Measurements from ENCODE around the gene HIVEP1.
A peak's percentile ranks its signal among the peaks of the same experiment; 100 is the strongest.
"Not testable (repeated sequence)": the region's sequence is repeated elsewhere in the genome, so short reads cannot be mapped to it uniquely, and the experiment has no call there.

The HIVEP1 gene

DNA sequence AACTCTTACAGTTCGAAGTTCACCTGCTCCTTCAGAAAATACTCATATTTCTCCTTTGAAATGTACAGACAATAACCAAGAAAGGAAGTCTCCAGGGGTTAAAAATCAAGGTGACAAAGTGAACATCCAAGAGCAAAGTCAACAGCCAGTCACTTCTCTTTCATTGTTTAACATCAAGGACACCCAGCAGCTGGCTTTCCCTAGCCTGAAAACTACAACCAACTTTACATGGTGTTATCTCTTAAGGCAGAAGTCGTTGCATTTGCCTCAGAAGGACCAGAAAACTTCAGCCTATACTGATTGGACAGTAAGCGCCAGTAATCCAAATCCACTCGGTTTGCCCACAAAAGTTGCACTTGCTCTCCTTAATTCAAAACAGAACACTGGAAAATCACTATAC, 113.3 kb downstream of the HIVEP1 start:
- DNase-seq = no peak

DNA sequence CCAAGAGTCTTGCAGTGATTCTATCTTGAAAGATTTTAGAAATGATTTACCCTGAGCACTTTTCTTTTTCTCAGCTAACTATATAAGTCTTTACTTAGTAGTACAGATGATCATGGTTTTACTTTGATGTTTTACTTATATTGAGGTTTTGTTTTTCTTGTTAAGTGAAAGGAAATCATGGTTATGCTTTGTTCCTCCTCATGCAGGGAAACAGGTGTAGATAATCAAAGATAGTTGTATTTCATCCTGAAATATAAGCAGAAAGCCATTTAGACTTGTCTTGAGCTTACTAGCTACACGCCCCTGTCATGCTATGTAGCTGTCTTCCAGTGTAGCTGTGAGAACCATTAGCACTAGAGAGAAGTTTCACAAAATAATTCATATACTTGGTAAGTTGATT, 113.9 kb downstream of the HIVEP1 start:
- no peak for DNase-seq

DNA sequence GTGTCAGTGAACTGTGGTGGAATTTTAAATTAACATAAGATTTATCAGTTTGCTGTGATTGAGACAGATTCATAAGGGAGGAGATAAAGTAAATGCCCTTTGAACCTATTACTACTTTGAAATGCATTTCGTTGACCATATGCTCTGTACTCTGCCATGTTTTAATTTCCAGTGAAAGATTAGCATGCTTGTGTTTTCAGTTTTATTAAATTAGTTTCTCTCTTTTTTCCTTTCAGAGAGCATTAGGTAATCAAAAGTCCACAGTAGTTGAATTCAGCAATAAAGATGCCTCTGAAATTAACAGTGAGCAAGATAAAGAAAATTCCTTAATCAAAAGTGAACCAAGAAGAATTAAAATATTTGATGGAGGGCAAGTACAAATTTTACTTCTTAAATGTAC, 117.4 kb downstream of the HIVEP1 start:
- no peak for DNase-seq

DNA sequence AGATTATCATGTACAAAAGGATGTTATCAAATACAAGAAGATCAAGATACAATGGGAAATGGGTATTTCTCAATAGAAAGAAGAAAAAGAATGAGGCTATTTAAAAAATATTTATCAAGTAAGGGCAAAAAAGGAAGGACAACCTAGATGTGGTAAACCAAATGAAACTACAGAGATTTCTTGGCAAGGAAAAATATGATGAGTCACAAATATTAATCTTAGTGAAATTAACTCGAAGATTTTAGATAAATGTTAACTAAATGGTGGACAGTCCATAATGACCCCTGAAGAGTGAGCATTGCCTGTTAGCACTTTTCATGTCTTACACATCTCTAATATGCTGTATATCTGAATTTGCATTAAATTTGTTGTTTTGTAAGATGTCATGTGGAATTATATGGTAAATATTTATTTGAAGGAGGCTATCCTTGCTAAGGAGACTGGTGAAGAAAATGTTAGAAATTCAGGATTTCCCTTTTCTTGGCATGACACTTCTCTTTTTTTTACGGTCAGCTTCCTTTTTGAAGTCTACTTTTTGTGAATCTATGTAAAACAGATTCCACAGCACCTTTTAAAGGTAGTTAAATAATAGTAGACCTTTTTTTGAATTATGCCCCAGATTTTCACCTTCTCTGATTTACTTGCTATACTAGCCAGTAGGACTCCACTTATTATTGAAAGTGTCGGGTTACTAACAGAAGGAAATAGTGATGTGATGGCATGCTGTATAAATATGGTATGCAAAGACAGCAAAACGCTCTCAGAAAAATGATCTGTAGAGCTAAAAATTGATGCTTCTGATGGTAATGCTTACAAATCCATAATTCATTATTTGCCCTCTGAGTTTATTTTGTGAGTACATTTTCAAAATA, 120.5 kb downstream of the HIVEP1 start:
- DNase-seq = peak; percentile 12 to 48

DNA sequence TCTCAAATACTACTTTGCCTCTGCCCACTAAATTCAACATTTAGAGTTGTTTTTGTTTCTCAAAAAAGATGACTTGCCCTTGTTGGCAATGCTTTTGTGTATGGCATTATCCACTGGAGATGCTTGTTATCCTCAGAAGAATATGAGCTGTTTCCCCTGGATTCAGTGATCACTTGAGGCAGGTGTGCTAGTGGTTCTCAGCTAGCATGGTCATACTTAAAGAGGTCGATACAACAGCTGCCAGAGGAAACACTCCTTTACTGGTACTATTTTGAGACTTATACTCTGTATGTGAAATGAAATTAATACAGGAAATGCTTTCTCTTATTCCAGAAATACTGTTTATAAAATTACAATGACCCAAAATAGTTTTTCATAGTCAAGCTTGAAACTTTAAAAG, 122.5 kb downstream of the HIVEP1 start:
- no peak for DNase-seq

DNA sequence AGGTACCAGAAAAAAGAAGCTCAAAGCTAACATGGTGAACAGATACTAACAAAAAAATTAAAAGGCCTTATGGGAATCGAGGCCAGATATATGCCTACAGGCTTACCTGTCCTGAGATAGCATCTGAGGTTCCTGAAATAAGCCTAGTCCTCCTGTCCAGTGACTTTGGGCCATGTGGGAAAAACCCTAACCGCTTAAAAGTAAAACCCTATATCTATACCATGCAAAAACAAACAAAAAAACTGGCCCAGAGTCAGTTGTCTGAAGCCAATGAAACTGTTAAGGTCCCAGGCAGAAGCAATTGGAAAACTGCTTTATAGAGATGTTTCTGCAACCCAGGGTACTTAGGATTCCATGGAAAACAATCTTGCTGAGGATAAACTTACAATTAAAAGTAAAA, 122.9 kb downstream of the HIVEP1 start:
- no peak for DNase-seq

DNA sequence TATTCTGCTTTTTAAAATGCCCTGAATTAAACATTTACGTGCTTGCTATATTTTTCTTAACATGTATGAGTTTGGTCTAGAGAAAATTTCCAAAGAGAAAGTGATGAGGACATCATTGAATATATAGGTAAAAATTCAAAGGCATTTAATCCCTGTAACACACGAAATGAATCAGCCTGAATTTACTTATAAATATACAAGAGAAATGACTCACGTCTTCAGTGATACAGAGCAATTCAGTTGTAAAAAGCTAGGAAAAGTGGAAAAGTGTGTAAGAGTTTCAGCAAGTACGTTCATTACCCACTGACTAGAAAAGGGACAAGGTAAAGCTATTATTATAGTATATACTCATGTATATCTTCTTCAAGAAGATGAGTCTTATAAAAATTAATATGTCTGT, 124.8 kb downstream of the HIVEP1 start:
- DNase-seq = no peak

DNA sequence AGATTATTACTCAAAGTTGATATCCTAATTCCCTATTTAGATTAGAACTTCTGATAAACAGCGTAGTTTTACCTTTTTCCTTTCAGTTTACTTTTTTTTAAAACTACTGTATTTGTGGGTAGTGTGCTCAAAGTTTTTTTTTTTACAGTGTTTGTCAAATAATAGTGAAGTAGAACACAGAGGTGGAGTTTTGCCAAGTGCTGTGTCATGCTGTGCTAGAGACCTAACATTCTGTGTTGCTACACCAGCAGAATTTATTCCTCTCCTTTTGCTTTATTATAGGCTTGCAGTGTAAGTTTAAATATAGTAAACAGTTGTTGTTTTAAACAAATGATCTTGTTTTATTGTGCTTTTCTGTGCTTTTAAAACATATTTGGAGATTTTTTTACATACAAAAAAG, 125.4 kb downstream of the HIVEP1 start:
- DNase-seq = peak; percentile 29 to 44

DNA sequence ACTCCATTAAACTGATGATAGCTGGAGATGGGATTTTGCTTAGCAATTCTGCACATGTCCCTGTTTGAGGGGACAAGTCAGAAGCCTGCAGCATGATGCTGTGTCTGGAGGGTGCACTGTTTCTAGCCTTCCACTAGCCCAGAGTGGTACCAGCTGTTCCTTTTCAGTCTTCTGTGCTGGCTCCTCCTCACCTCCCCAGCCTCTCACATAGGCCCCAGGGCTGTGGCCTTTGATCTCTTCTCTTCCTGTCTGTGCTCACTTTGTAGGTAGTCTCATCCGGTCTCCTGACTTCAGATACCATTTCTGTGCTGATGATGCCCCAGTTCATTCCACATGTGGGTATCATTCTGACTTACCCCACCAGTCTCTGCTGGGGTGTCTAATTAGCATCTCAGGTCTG, 126.3 kb downstream of the HIVEP1 start:
- no peak for DNase-seq

DNA sequence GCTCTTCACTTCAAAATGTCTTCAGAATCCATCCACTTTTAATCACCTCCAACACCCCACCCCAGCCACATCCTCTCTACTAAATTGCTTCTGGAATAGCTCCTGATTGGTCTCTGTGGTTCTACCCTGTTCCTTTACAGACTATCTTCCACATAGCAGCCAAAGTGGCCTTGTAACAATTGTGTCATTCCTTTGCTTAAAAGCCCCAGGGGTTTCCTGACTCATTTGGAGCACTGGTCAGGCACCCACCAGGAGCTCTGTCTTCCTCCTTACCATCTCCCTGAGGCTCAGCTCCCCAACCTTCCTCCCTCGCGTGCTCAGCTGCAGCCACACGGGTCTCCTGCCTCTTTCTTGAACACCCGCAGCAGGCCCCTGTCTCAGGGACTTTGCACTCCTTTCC, 126.8 kb downstream of the HIVEP1 start:
- DNase-seq = no peak

DNA sequence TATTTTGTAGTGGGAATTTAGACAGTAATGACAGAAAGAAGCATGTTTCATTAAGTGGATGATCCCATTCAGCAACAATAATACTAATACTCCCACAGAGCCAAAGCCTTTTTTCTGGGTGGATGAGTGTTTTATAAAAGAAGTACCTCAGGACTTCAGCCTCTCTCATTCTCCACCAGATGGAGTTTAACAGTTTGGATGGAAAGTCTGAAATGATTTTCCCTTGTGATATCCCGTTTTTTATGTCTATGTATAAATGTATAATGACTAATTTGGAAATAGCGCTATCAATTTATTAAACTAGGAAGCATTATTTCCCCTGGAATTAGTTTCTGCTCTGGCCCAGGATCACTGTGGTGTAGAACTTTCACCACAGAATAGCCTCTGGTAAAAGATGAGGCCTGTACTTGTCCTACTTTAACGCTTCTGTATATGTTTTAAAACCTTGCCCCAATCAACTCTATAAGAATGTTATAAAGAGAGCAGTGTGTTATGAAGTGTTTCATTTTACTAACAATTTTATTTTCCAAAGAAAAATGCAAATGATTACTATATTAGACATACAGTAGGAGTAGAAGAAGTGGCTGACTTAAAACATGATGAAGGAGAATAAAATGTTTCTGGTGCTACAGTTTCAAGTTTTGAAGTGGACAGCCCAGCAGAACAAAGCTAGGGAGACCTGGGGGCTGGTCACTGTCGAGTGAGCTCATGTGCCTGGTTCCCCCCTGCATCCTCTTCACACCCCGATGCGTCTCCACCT, 135.6 kb downstream of the HIVEP1 start:
- no peak for DNase-seq

DNA sequence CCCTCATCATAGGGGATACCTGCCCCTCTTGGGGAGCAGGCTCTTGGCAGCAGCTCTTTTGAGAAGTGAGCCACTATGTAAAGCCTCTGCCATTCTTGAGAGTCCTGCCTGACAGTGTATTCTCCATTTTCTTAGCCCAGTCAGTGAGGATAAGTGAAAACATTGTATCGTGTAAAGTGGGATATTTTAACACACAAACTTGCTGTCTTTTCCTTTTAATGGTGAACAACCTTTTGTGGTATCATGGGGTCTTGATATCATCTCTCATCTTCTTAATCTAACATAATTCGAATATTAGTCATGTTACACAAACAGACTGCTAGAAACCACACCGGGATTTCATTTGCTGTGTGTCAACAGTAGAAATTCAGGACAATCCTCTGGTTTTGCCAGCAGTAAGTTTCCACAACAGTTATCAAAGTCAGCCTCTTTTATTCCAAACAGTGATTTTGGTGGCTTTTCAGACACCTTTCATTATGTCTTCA, 136.2 kb downstream of the HIVEP1 start:
- DNase-seq = no peak

DNA sequence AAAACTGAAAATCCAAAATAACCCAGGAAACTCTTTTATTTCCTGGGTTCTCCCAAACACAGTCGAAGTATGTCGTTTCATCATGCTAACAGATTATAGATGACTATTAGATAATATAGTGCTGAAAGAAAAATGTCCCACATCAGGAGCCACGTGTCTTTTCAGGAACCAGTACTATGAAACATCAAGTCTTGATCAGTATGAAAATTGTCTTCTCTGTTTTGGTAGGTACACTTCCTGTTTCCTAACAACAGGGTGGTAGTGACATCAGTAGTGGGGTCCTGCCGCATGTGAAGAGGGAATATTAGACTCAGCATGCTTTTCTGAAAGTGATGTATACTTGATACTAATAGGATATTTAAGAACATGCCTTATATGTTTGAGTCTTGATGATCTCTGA, 136.7 kb downstream of the HIVEP1 start:
- DNase-seq = no peak

DNA sequence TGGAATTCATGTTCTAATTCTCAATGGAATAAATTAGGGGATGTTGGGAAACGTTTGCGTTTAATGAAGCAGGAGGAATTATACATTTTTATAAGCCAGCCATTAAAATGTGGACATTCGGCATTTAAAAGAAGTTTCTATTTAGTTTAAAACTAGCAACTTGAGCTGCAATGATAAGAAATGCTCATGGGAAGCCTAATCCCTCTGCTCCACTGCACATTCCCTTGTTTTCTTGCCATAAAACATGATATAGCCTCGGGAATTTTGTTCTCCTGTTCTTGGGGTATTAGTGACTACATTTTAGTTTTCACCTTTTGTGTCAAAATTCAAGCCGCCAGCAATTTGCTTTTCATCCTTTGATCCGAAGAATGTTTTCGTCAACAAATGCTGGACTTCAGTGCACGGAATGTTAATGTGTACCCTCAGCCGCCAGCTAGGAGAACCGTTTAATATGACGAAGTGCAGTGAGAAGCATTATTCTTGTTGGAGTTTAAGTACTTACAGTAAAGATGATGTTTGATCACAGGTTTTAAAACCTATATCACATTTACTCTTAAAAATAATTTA, 137.9 kb downstream of the HIVEP1 start:
- DNase-seq = no peak

DNA sequence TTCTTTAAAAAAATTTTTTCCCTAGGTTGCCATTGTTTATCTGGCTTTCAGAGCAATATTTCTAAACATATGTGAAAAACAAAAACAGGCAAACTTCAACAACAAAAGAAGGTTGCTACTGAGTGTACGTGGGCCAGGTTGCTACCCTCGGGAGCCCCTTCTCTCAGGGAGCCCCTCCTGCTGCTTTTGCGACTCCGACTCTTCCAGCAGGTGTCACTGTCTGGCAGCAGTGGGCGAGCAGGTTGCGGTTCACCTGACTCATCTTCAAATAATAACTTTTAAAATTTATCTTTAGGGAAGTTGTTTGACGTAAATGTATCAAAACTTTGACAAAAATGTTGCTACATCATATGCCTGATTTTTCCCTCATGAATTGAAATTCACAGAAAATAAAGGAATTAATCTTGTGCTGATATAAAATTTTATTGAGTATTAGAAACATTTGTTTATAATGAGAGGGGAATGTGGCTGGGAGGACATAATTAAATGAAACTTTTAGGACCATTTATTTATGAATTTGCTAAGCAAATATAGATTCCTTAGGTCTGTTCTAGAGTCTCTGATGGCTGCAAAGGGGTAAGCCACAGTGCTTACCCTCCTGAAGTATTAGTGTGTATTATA, 138.8 kb downstream of the HIVEP1 start:
- no peak for DNase-seq

DNA sequence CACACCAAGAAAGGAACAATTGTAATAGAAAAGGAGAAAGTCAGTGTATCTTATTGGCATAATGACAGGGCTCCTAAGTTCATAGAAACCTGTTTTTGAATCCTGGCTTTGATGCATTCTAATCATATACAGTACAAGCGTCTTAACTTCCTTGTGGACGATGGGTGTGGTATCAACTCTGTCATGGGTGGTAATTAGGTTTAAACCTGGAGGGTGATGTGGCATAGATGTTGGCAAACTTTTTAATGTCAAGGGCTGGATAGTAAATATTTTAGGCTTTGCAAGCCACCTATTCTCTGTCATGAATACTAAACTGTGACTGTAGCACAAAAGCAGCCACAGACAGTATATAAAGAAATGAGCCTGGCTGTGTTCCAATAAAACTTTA, 139.3 kb downstream of the HIVEP1 start:
- no peak for DNase-seq

DNA sequence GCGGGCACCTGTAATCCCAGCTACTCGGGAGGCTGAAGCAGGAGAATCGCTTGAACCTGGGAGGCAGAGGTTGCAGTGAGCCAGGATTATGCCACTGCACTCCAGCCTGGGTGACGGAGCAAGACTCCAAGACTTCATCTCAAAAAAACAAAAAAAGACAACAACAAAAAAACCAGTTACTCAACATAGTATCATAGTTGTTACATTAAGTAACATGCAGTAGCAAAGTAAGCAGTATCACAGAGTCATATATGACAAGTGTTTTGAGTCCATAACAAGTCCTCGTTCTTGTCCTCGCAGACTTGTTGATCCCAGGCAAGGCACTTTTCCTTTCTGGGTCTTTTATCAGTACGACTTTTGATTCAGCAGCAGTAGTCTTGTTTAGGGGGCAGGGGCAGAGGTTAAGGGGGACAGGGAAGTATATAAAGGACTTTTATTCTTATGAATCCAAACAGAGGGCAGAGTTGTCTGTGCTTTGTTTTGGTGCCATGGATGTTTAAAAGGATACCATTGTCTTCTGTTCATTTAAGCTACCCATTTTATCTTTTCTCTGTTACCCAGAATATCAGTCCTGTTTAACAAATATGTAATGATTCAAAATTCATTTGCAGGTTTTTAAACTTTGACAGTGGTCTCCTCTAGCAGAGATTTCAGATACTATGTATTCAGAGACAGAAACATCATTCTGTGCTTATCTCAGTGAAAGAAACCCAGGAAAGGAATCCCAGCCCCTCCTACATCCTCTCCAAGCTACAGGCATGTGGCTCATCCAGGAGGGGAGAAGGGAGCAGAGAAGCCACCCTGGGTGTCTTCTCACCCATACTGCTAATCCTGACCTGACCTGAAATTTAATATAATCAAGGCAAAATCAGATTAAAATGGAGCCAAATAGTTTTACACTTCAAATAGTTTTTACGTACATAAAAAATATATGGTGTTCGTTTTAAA, 140.2 kb downstream of the HIVEP1 start:
- DNase-seq = no peak

DNA sequence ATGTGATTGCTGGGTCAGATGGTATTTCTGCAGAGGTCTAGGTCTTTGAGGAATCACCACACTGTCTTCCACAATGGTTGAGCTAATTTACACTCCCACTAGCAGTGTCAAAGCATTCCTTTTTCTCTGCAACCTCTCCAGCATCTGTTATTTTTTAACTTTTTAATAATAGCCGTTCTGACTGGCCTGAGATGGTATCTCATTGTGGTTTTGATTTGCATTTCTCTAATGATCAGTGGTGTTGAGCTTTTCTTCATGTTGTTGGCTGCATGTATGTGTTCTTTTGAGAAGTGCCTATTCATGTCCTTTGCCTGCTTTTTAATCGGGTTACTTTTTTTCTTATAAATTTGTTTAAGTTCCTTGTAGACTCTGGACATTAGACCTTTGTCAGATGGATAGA, 143.7 kb downstream of the HIVEP1 start:
- DNase-seq = not testable (repeated sequence)

DNA sequence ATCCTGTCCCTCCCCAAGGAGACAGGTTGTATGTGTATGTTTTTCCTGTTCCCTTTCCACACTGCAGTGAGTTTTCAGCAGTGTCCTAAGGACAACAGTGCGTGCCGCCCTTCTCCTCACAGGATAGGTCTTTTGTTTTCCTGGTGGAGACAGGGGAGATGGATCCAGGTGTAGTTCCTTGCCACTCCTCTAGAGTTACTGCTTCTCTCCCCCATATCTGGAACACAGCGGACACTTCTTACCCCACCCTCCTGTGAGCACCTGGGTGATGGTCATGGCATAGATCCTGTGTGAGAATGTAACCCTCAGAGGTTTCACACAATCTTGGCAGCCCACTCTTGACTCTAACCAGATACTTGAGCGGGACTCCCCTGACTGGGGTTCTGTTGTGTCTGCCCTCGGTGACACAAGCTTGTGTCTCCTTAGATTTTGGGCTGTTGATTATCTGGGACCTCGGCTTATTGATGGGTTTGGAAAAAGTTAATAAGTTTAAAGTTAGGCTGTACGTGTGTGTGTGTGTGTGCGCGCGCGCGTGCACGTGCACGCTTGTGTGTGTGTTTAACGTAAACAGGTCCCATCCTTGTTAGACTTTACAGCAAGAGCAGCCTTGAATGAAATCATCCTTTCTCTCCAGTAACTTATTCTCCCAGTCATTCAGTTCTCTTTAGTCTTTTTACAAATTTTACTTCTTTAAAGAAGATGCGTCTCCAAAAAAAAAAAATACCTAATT, 146.7 kb downstream of the HIVEP1 start:
- no peak for DNase-seq

DNA sequence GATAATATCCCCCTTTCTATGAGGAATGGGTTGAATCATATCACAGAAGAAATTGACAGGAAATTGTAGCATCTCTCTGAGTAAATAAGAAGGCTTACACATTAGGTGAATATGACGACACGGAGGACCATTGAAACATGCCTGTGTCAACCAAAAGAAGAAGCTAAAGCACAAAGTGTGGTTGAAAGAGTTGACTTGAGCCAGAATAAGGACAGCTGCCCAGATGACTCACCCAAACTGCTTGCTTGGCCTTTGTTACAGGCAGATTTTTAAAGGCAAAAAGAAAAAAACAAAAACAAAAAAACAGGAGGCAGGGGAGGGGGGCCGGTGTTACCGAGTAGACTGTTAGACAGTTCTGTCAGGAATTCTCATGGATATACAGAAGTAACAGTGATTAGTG, 148.2 kb downstream of the HIVEP1 start:
- peak; percentile 49 to 63 for DNase-seq

DNA sequence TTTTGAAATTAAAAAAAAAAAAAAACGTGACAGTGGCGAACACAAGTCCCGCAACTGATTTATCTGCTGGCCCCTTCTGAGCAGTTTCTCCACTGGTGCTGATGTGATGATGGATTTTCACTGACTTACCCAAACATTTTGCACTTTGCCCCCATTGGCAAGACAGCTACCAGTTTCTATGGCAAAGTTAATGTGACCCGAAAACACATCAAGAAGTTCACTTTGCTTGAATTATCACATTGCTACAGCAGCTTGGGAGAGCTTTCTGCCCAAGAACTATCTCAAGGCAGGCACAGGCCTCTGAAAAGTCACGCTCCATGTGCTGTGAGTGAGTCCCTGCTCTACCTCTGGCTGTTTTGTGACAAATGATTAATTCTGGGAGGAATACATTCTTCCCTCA, 150.1 kb downstream of the HIVEP1 start:
- DNase-seq = no peak

Data from inflammatory macrophage (primary cell).